Measurements from ENCODE around the gene RAPGEF3. TPM values are rescaled to one million over a fixed set of nuclear protein-coding genes. Genes with fewer than 3 reads are reported as not detected.

Gene RAPGEF3
- total and polyA plus RNA-seq, 4 donors: 1.3 to 4.3 (median 1.4) TPM

DNA sequence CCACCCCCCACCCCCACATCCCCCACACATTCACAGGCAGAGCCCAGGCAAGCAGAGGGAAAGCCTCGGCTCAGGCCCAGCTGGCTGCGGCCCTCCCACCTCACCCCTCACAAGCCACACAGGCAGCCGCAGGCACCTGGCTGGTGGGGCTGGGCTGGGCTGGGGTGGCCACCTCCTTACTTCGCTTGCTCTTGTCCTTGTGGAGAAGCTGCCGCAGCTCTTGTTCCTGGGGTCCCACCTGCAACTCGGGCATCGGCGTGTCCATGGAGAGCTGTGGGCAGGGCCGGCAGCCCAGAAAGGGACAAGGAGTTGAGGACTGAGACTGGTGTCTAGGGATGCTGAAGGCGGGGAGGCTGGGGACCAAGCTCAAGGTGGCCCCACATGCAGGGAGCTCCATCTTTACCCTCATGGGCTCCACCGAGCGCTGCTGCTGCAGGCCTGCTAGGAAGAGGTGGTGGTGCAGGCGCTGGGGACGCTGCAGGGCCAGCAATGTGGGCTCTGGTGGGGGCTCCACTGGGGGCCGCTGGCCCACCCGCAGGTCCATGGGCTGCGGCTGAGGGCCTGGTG, 39.8 kb upstream of the RAPGEF3 start:
- no peaks in the 10 kb centered on the region for H3K27me3 ChIP-seq (ENCODE audit: control insufficient read depth in 4 of 4, insufficient read depth in 4 of 4, low read length in 3 of 4)
- WGBS: 92% methylated on average over 17 of the region's 17 CpGs
- no peaks in the 10 kb centered on the region for H3K9me3 ChIP-seq (ENCODE audit: control insufficient read depth in 4 of 4, low read length in 3 of 4)
- H3K36me3 ChIP-seq (ENCODE audit: control insufficient read depth in 4 of 4, insufficient read depth in 3 of 4, low read depth in 1 of 4, low read length in 3 of 4): peaks cover 0 to 9% (median 0%) of the 10 kb centered on the region in 4 donors
- DNase-seq (ENCODE audit: low spot score): no peak
- TF ChIP-seq YY1 (IDR thresholded peaks at IDR 0.05): no peak
- TF ChIP-seq, protein P1, sequence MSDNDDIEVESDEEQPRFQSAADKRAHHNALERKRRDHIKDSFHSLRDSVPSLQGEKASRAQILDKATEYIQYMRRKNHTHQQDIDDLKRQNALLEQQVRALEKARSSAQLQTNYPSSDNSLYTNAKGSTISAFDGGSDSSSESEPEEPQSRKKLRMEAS (IDR thresholded peaks at IDR 0.05): no peak
- no peak for TF ChIP-seq HNF4A (conservative IDR thresholded peaks at IDR 0.05)
- TF ChIP-seq, protein P2, sequence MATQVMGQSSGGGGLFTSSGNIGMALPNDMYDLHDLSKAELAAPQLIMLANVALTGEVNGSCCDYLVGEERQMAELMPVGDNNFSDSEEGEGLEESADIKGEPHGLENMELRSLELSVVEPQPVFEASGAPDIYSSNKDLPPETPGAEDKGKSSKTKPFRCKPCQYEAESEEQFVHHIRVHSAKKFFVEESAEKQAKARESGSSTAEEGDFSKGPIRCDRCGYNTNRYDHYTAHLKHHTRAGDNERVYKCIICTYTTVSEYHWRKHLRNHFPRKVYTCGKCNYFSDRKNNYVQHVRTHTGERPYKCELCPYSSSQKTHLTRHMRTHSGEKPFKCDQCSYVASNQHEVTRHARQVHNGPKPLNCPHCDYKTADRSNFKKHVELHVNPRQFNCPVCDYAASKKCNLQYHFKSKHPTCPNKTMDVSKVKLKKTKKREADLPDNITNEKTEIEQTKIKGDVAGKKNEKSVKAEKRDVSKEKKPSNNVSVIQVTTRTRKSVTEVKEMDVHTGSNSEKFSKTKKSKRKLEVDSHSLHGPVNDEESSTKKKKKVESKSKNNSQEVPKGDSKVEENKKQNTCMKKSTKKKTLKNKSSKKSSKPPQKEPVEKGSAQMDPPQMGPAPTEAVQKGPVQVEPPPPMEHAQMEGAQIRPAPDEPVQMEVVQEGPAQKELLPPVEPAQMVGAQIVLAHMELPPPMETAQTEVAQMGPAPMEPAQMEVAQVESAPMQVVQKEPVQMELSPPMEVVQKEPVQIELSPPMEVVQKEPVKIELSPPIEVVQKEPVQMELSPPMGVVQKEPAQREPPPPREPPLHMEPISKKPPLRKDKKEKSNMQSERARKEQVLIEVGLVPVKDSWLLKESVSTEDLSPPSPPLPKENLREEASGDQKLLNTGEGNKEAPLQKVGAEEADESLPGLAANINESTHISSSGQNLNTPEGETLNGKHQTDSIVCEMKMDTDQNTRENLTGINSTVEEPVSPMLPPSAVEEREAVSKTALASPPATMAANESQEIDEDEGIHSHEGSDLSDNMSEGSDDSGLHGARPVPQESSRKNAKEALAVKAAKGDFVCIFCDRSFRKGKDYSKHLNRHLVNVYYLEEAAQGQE (IDR thresholded peaks at IDR 0.05): no peak
- no peak overlapping the region for H3K9ac ChIP-seq (ENCODE audit: low read depth in 1 of 2, low read length in 2 of 2)
- peaks cover 0 to 18% (median 5%) of the 10 kb centered on the region in 4 donors for H3K4me1 ChIP-seq (ENCODE audit: control insufficient read depth in 4 of 4, insufficient read depth in 4 of 4, low read length in 3 of 4)
- no peak overlapping the region for H3K27ac ChIP-seq (ENCODE audit: low read depth in 1 of 2, low read length in 2 of 2)
- H3K4me3 ChIP-seq (ENCODE audit: low read depth in 1 of 3, low read length in 3 of 3): no peak overlapping the region

DNA sequence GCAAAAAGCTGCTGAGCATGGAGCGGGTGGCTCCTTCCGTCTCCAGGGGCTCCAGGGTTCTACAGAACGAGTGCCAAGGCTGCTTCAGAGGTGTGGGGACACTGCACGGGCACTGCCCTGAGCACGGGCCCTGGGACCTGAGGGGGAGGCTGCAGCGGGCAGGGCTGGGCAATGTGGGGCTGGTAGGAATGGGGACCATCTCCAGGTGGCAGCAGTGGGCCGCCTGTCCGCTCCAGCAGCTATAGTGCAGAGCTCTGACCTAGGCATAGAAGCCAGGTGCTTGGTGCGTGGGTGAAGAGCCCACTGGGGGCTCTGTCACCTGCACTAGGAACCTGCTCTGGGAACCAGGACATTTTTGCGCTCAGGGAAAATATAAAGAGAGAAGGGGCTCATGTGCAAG, 38.8 kb upstream of the RAPGEF3 start:
- Histone ChIP-seq H3K4me3 (ENCODE audit: low read depth in 1 of 3, low read length in 3 of 3) (no peak overlapping the region), H3K36me3 (ENCODE audit: control insufficient read depth in 4 of 4, insufficient read depth in 3 of 4, low read depth in 1 of 4, low read length in 3 of 4) (peaks cover 0 to 9% (median 0%) of the 10 kb centered on the region in 4 donors), H3K9ac (ENCODE audit: low read depth in 1 of 2, low read length in 2 of 2) (no peak overlapping the region), H3K27me3 (ENCODE audit: control insufficient read depth in 4 of 4, insufficient read depth in 4 of 4, low read length in 3 of 4) (no peaks in the 10 kb centered on the region), H3K9me3 (ENCODE audit: control insufficient read depth in 4 of 4, low read length in 3 of 4) (no peaks in the 10 kb centered on the region), H3K27ac (ENCODE audit: low read depth in 1 of 2, low read length in 2 of 2) (no peak overlapping the region), H3K4me1 (ENCODE audit: control insufficient read depth in 4 of 4, insufficient read depth in 4 of 4, low read length in 3 of 4) (peaks cover 0 to 9% (median 4%) of the 10 kb centered on the region in 4 donors)
- peak; percentile 80 to 86 for TF ChIP-seq RAD21 (IDR thresholded peaks at IDR 0.05)
- TF ChIP-seq HNF4G (IDR thresholded peaks at IDR 0.05): no peak
- TF ChIP-seq GABPA (IDR thresholded peaks at IDR 0.05 in 1 of 2, conservative IDR thresholded peaks at IDR 0.05 in 1 of 2): no peak
- TF ChIP-seq, protein P3, sequence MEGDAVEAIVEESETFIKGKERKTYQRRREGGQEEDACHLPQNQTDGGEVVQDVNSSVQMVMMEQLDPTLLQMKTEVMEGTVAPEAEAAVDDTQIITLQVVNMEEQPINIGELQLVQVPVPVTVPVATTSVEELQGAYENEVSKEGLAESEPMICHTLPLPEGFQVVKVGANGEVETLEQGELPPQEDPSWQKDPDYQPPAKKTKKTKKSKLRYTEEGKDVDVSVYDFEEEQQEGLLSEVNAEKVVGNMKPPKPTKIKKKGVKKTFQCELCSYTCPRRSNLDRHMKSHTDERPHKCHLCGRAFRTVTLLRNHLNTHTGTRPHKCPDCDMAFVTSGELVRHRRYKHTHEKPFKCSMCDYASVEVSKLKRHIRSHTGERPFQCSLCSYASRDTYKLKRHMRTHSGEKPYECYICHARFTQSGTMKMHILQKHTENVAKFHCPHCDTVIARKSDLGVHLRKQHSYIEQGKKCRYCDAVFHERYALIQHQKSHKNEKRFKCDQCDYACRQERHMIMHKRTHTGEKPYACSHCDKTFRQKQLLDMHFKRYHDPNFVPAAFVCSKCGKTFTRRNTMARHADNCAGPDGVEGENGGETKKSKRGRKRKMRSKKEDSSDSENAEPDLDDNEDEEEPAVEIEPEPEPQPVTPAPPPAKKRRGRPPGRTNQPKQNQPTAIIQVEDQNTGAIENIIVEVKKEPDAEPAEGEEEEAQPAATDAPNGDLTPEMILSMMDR (IDR thresholded peaks at IDR 0.05; ENCODE audit: low read depth, low read length, missing input control): peak; percentile 58
- no peak for DNase-seq (ENCODE audit: low spot score)
- 48% methylated on average over 10 of the region's 10 CpGs for WGBS

DNA sequence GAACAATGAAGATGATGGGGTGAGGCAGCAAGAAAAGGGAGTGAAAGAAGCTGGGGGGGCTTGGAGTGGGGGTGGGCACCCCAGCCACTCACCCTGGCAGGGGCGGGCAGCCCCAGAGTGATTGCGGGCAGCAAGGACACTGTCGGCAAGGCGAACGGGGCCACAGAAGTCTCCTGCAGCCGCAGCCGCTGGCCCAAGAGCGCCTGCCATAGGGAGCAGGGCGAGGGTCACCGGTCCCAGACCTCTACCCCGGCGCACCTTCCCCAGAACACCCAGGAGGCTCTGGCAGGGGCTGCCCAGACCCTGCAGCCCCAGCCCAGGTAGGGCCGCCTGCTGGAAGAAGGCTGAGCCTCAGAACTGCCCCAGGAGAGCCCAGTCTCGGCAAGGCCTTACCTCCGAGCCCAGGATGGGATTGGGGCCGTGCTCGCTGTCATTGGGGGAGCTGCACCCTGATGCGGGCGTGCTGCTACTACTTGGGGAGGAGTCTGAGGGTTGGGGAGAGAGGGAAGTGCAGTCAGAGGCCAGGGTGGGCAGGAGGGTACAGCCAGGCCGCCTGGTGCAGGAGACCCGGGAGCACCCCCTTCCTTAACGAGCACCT, 37.2 kb upstream of the RAPGEF3 start:
- H3K4me1 ChIP-seq (ENCODE audit: control insufficient read depth in 4 of 4, insufficient read depth in 4 of 4, low read length in 3 of 4): peaks cover 0 to 6% (median 0%) of the 10 kb centered on the region in 4 donors
- H3K27ac ChIP-seq (ENCODE audit: low read depth in 1 of 2, low read length in 2 of 2): no peak overlapping the region
- no peak overlapping the region for H3K9ac ChIP-seq (ENCODE audit: low read depth in 1 of 2, low read length in 2 of 2)
- H3K36me3 ChIP-seq (ENCODE audit: control insufficient read depth in 4 of 4, insufficient read depth in 3 of 4, low read depth in 1 of 4, low read length in 3 of 4): peaks cover 0 to 17% (median under 1%) of the 10 kb centered on the region in 4 donors
- no peak overlapping the region for H3K4me3 ChIP-seq (ENCODE audit: low read depth in 1 of 3, low read length in 3 of 3)
- WGBS: 92% methylated on average over 22 of the region's 22 CpGs
- DNase-seq (ENCODE audit: low spot score): no peak
- H3K9me3 ChIP-seq (ENCODE audit: control insufficient read depth in 4 of 4, low read length in 3 of 4): no peaks in the 10 kb centered on the region
- no peaks in the 10 kb centered on the region for H3K27me3 ChIP-seq (ENCODE audit: control insufficient read depth in 4 of 4, insufficient read depth in 4 of 4, low read length in 3 of 4)
- TF ChIP-seq SP1 (IDR thresholded peaks at IDR 0.05): no peak
- TF ChIP-seq RAD21 (IDR thresholded peaks at IDR 0.05): no peak
- TF ChIP-seq, protein P4, sequence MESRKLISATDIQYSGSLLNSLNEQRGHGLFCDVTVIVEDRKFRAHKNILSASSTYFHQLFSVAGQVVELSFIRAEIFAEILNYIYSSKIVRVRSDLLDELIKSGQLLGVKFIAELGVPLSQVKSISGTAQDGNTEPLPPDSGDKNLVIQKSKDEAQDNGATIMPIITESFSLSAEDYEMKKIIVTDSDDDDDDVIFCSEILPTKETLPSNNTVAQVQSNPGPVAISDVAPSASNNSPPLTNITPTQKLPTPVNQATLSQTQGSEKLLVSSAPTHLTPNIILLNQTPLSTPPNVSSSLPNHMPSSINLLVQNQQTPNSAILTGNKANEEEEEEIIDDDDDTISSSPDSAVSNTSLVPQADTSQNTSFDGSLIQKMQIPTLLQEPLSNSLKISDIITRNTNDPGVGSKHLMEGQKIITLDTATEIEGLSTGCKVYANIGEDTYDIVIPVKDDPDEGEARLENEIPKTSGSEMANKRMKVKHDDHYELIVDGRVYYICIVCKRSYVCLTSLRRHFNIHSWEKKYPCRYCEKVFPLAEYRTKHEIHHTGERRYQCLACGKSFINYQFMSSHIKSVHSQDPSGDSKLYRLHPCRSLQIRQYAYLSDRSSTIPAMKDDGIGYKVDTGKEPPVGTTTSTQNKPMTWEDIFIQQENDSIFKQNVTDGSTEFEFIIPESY (IDR thresholded peaks at IDR 0.05): no peak
- TF ChIP-seq YY1 (IDR thresholded peaks at IDR 0.05): no peak
- no peak for TF ChIP-seq HNF4G (IDR thresholded peaks at IDR 0.05)
- TF ChIP-seq, protein P3 (IDR thresholded peaks at IDR 0.05; ENCODE audit: low read depth, low read length, missing input control): no peak
- no peak for TF ChIP-seq EGR1 (IDR thresholded peaks at IDR 0.05; ENCODE audit: low read depth in 2 of 2)
- TF ChIP-seq, protein P1 (IDR thresholded peaks at IDR 0.05): no peak
- TF ChIP-seq FOXA1 (IDR thresholded peaks at IDR 0.05): no peak
- TF ChIP-seq, protein P5, sequence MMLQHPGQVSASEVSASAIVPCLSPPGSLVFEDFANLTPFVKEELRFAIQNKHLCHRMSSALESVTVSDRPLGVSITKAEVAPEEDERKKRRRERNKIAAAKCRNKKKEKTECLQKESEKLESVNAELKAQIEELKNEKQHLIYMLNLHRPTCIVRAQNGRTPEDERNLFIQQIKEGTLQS (IDR thresholded peaks at IDR 0.05): no peak
- no peak for TF ChIP-seq GABPA (IDR thresholded peaks at IDR 0.05 in 1 of 2, conservative IDR thresholded peaks at IDR 0.05 in 1 of 2)
- TF ChIP-seq HNF4A (conservative IDR thresholded peaks at IDR 0.05): no peak
- no peak for TF ChIP-seq NR2F2 (IDR thresholded peaks at IDR 0.05)
- TF ChIP-seq FOXA2 (IDR thresholded peaks at IDR 0.05): no peak
